Astrocyte (in vitro differentiated cells and primary cell): ENCODE results near the gene MTMR4. TPM values are rescaled to one million over a fixed set of nuclear protein-coding genes. Genes with fewer than 3 reads are reported as not detected.

Experiments used
- DNase-seq: peaks from one replicate; pipeline ENCODE4 v3.0.0-alpha.2; 2010; ENCODE audit warnings: low read depth
- FAIRE-seq: peaks from 2 replicates; lab custom pipeline; 2011; peaks lifted over from hg19 to GRCh38; lab: Jason Lieb, UNC
- H2AFZ ChIP-seq: 2 replicates; pipeline ENCODE4 v1.6.0; 2012; ENCODE audit warnings: low read depth, low read length, inconsistent platforms
- H3K27ac ChIP-seq: 2 replicates; pipeline ENCODE4 v1.5.1; 2011; ENCODE audit warnings: low read depth, low read length, inconsistent platforms
- H3K27me3 ChIP-seq: 2 replicates; pipeline ENCODE4 v1.6.0; 2011; ENCODE audit warnings: low read length, inconsistent platforms; ENCODE audit not compliant: insufficient read depth
- H3K36me3 ChIP-seq: 2 replicates; pipeline ENCODE4 v1.5.1; 2011; ENCODE audit warnings: low read length, inconsistent platforms; ENCODE audit not compliant: insufficient read depth
- H3K4me1 ChIP-seq: 2 replicates; pipeline ENCODE4 v1.5.1; 2011; ENCODE audit warnings: low read length, inconsistent platforms; ENCODE audit not compliant: insufficient read depth
- H3K4me2 ChIP-seq: 2 replicates; pipeline ENCODE4 v1.6.0; 2012; ENCODE audit warnings: low read length, inconsistent platforms
- H3K4me3 ChIP-seq: 2 replicates; pipeline ENCODE4 v1.5.1; 2011; ENCODE audit warnings: low read depth, mild to moderate bottlenecking, low read length, inconsistent platforms; ENCODE audit not compliant: insufficient read depth
- H3K79me2 ChIP-seq: 2 replicates; pipeline ENCODE4 v1.6.0; 2012; ENCODE audit warnings: mild to moderate bottlenecking, low read length, inconsistent platforms; ENCODE audit not compliant: insufficient read depth
- H3K9ac ChIP-seq: 2 replicates; pipeline ENCODE4 v1.6.0; 2012; ENCODE audit warnings: mild to moderate bottlenecking, low read length, inconsistent platforms
- H3K9me3 ChIP-seq: 2 replicates; pipeline ENCODE4 v1.5.1; 2012; ENCODE audit warnings: low read depth, mild to moderate bottlenecking, low read length, inconsistent platforms; ENCODE audit not compliant: insufficient read depth
- H4K20me1 ChIP-seq: 2 replicates; pipeline ENCODE4 v1.6.0; 2012; ENCODE audit warnings: low read length, inconsistent platforms; ENCODE audit not compliant: insufficient read depth
- H3K27ac Mint-ChIP-seq: one replicate; pipeline ENCODE4 v1.8.0; 2021; ENCODE audit warnings: mild to moderate bottlenecking, mixed read lengths; ENCODE audit not compliant: unreplicated experiment
- H3K27me3 Mint-ChIP-seq: one replicate; pipeline ENCODE4 v1.8.0; 2021; ENCODE audit warnings: low read depth, mixed read lengths; ENCODE audit not compliant: unreplicated experiment
- H3K36me3 Mint-ChIP-seq: one replicate; pipeline ENCODE4 v1.8.0; 2021; ENCODE audit warnings: low read depth, mixed read lengths; ENCODE audit not compliant: unreplicated experiment
- H3K4me1 Mint-ChIP-seq: one replicate; pipeline ENCODE4 v1.8.0; 2021; ENCODE audit warnings: low read depth, mixed read lengths; ENCODE audit not compliant: unreplicated experiment
- H3K4me3 Mint-ChIP-seq: one replicate; pipeline ENCODE4 v1.8.0; 2021; ENCODE audit warnings: mild to moderate bottlenecking, moderate library complexity, mixed read lengths; ENCODE audit not compliant: unreplicated experiment
- H3K9me3 Mint-ChIP-seq: one replicate; pipeline ENCODE4 v1.8.0; 2021; ENCODE audit warnings: mild to moderate bottlenecking, mixed read lengths; ENCODE audit not compliant: unreplicated experiment
- CTCF ChIP-seq: IDR thresholded peaks from 2 replicates; pipeline ENCODE4 v1.5.1; 2011; ENCODE audit warnings: low read depth, mild to moderate bottlenecking, inconsistent platforms, low read length, moderate library complexity; ENCODE audit not compliant: insufficient read depth
- EZH2 ChIP-seq: IDR thresholded peaks from 2 replicates; pipeline ENCODE4 v1.6.1; 2012; ENCODE audit warnings: mild to moderate bottlenecking, low read length, inconsistent platforms; ENCODE audit not compliant: insufficient read depth
- total RNA-seq: library from RNA; stranded (reverse); gene quantifications from 2 replicates; pipeline ENCODE4 v1.2.1, GENCODE V29; 2021

Gene MTMR4
- total RNA-seq, 1 donor from 2014 or later = 17.6 TPM

- FAIRE-seq = no peak
- Mint-ChIP-seq H3K27me3 (peaks cover 9% of the 10 kb centered on the region), H3K36me3 (no peaks in the 10 kb centered on the region), H3K27ac (no peak overlapping the region), H3K4me3 (peak overlapping the region; percentile 93), H3K4me1 (peaks cover 13% of the 10 kb centered on the region), H3K9me3 (no peaks in the 10 kb centered on the region)
- Histone ChIP-seq H3K27ac (peak overlapping the region; percentile 2), H3K9ac (peak overlapping the region; percentile 67), H3K4me3 (peak overlapping the region; percentile 59), H3K4me2 (peak overlapping the region; percentile 93), H4K20me1 (peaks cover 13% of the 10 kb centered on the region), H3K9me3 (no peaks in the 10 kb centered on the region), H3K36me3 (peaks cover under 1% of the 10 kb centered on the region), H2AFZ (peak overlapping the region; percentile 77), H3K27me3 (no peaks in the 10 kb centered on the region), H3K79me2 (peaks cover 5% of the 10 kb centered on the region), H3K4me1 (peaks cover 22% of the 10 kb centered on the region)
- no peak for TF ChIP-seq CTCF
- no peak for TF ChIP-seq EZH2
- no peak for DNase-seq
Observed at GRCh38 chr17:58517378-58517927, 3.0 kb upstream of the MTMR4 start.

GRCh38 chr17:58516644-58517377 is 2.4 kb upstream of the MTMR4 start:
- Histone ChIP-seq H3K4me2 (peak overlapping the region; percentile 93), H3K9ac (peak overlapping the region; percentile 67), H3K4me3 (peak overlapping the region; percentile 59), H3K27ac (peak overlapping the region; percentile 2), H3K27me3 (no peaks in the 10 kb centered on the region), H3K36me3 (peaks cover 4% of the 10 kb centered on the region), H3K4me1 (peaks cover 22% of the 10 kb centered on the region), H4K20me1 (peaks cover 15% of the 10 kb centered on the region), H2AFZ (peak overlapping the region; percentile 77), H3K79me2 (peaks cover 5% of the 10 kb centered on the region), H3K9me3 (no peaks in the 10 kb centered on the region)
- peaks cover 8% of the 10 kb centered on the region for H3K27me3 Mint-ChIP-seq
- no peaks in the 10 kb centered on the region for H3K9me3 Mint-ChIP-seq
- H3K4me3 Mint-ChIP-seq = peak overlapping the region; percentile 93
- TF ChIP-seq CTCF (no peak), EZH2 (no peak)
- no peaks in the 10 kb centered on the region for H3K36me3 Mint-ChIP-seq
- no peak for FAIRE-seq
- no peak for DNase-seq
- peaks cover 13% of the 10 kb centered on the region for H3K4me1 Mint-ChIP-seq
- H3K27ac Mint-ChIP-seq = peak overlapping the region; percentile 55

- no peak overlapping the region for H3K27ac ChIP-seq
- DNase-seq = no peak
- H3K36me3 Mint-ChIP-seq = peaks cover 5% of the 10 kb centered on the region
Observed at GRCh38 chr17:58515286-58515685, 848 bp upstream of the MTMR4 start.

More at GRCh38 chr17:58515286-58515685, 848 bp upstream of the MTMR4 start:
- Histone ChIP-seq H3K4me1 (peaks cover 22% of the 10 kb centered on the region), H3K36me3 (peaks cover 9% of the 10 kb centered on the region), H3K9me3 (no peaks in the 10 kb centered on the region), H3K79me2 (peaks cover 5% of the 10 kb centered on the region), H4K20me1 (peaks cover 20% of the 10 kb centered on the region), H3K27me3 (no peaks in the 10 kb centered on the region), H2AFZ (no peak overlapping the region), H3K4me3 (peak overlapping the region; percentile 78), H3K4me2 (peak overlapping the region; percentile 91), H3K9ac (no peak overlapping the region)
- Mint-ChIP-seq H3K27me3 (peaks cover 2% of the 10 kb centered on the region), H3K9me3 (no peaks in the 10 kb centered on the region), H3K27ac (no peak overlapping the region), H3K4me1 (peaks cover 13% of the 10 kb centered on the region), H3K4me3 (peak overlapping the region; percentile 81)
- FAIRE-seq = no peak
- no peak for TF ChIP-seq CTCF
- no peak for TF ChIP-seq EZH2
